Osteoblast (primary cell): ENCODE results near the gene LHX6. TPM values are rescaled to one million over a fixed set of nuclear protein-coding genes. Genes with fewer than 3 reads are reported as not detected.

Experiments
- DNase-seq: peaks from one replicate; pipeline ENCODE4 v3.0.0; 2011; ENCODE audit warnings: low spot score, mixed read lengths; ENCODE audit not compliant: insufficient read length; ENCODE audit errors: missing footprints
- H2AFZ ChIP-seq: 2 replicates; pipeline ENCODE4 v1.6.0; 2011; ENCODE audit warnings: mild to moderate bottlenecking, low read length
- H3K27ac ChIP-seq: 2 replicates; pipeline ENCODE4 v1.5.1; 2011; ENCODE audit warnings: mild to moderate bottlenecking, low read depth, low read length, moderate library complexity
- H3K27me3 ChIP-seq: 2 replicates; pipeline ENCODE4 v1.6.0; 2012; ENCODE audit warnings: mild to moderate bottlenecking, control low read depth, inconsistent platforms, low read length, moderate library complexity; ENCODE audit not compliant: insufficient read depth
- H3K36me3 ChIP-seq: 2 replicates; pipeline ENCODE4 v1.5.1; 2011; ENCODE audit warnings: mild to moderate bottlenecking, low read length, control low read depth, moderate library complexity; ENCODE audit not compliant: insufficient read depth
- H3K4me1 ChIP-seq: 2 replicates; pipeline ENCODE4 v1.5.1; 2011; ENCODE audit warnings: mild to moderate bottlenecking, low read length, control low read depth, moderate library complexity; ENCODE audit not compliant: insufficient read depth
- H3K4me2 ChIP-seq: 2 replicates; pipeline ENCODE4 v1.6.0; 2011; ENCODE audit warnings: mild to moderate bottlenecking, low read length; ENCODE audit not compliant: insufficient read depth
- H3K4me3 ChIP-seq: fragments of 200-600 bp; sonication (generic); 3 replicates; pipeline ENCODE4 v1.5.1; 2012; ENCODE audit warnings: mild to moderate bottlenecking, low read length, inconsistent platforms; ENCODE audit not compliant: insufficient read depth
- H3K79me2 ChIP-seq: 2 replicates; pipeline ENCODE4 v1.6.0; 2012; ENCODE audit warnings: mild to moderate bottlenecking, low read length, control low read depth, inconsistent platforms; ENCODE audit not compliant: insufficient read depth
- H3K9me3 ChIP-seq: 2 replicates; pipeline ENCODE4 v1.5.1; 2011; ENCODE audit warnings: low read depth, low read length, control low read depth
- H4K20me1 ChIP-seq: 2 replicates; pipeline ENCODE4 v1.6.0; 2012; ENCODE audit warnings: mild to moderate bottlenecking, low read length, control low read depth; ENCODE audit not compliant: insufficient read depth
- total RNA-seq: library from RNA; depleted of rRNA; stranded (reverse); fragments of >200 nt; gene quantifications from 2 replicates; pipeline ENCODE4 v1.2.3, GENCODE V29; 2012
- TF ChIP-seq, protein P1 (sequence below): IDR thresholded peaks from 2 replicates; pipeline ENCODE4 v1.5.1; 2011; ENCODE audit warnings: mild to moderate bottlenecking, low read depth, low read length, moderate library complexity; ENCODE audit errors: extremely low read depth

The LHX6 gene
- total RNA-seq, 1 donor: not detected

GRCh38 chr9:122221183-122221811 is 7.5 kb downstream of the LHX6 start:
- Histone ChIP-seq H4K20me1 (no peaks in the 10 kb centered on the region), H3K79me2 (no peaks in the 10 kb centered on the region), H3K4me2 (no peak overlapping the region), H3K27me3 (peaks cover 92% of the 10 kb centered on the region), H3K27ac (no peak overlapping the region), H3K9me3 (no peaks in the 10 kb centered on the region), H3K4me3 (no peak overlapping the region), H3K36me3 (no peaks in the 10 kb centered on the region), H3K4me1 (peaks cover 11% of the 10 kb centered on the region), H2AFZ (no peak overlapping the region)
- TF ChIP-seq, protein P1, sequence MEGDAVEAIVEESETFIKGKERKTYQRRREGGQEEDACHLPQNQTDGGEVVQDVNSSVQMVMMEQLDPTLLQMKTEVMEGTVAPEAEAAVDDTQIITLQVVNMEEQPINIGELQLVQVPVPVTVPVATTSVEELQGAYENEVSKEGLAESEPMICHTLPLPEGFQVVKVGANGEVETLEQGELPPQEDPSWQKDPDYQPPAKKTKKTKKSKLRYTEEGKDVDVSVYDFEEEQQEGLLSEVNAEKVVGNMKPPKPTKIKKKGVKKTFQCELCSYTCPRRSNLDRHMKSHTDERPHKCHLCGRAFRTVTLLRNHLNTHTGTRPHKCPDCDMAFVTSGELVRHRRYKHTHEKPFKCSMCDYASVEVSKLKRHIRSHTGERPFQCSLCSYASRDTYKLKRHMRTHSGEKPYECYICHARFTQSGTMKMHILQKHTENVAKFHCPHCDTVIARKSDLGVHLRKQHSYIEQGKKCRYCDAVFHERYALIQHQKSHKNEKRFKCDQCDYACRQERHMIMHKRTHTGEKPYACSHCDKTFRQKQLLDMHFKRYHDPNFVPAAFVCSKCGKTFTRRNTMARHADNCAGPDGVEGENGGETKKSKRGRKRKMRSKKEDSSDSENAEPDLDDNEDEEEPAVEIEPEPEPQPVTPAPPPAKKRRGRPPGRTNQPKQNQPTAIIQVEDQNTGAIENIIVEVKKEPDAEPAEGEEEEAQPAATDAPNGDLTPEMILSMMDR: no peak
- peak; percentile 82 for DNase-seq

DNA sequence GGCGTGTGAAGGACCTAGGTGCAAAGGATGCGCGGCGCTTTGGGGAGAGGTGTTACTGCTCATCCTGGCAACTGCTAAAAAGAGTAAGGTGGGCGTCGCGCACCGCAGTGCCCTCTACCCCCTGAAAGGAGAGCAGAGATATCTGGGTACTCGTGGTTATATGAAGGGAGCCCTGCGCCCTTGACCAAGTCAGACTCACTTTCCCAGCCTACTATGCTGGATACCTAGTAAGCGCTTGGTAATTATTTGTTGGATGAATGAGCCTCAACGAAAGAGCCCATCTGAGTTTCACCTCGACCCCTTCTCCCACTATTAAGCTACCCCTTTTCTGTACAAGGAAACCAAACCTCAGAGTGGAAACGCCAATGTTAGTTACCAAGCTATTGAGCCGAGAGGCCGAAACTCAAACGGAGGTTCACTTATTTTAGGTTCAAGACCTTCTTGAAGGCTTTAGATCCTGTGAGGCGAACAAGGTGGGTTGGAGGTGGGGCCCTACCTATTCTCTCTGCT is 8.0 kb downstream of the LHX6 start:
- H3K4me2 ChIP-seq: no peak overlapping the region
- no peak overlapping the region for H3K27ac ChIP-seq
- peaks cover 92% of the 10 kb centered on the region for H3K27me3 ChIP-seq

DNA sequence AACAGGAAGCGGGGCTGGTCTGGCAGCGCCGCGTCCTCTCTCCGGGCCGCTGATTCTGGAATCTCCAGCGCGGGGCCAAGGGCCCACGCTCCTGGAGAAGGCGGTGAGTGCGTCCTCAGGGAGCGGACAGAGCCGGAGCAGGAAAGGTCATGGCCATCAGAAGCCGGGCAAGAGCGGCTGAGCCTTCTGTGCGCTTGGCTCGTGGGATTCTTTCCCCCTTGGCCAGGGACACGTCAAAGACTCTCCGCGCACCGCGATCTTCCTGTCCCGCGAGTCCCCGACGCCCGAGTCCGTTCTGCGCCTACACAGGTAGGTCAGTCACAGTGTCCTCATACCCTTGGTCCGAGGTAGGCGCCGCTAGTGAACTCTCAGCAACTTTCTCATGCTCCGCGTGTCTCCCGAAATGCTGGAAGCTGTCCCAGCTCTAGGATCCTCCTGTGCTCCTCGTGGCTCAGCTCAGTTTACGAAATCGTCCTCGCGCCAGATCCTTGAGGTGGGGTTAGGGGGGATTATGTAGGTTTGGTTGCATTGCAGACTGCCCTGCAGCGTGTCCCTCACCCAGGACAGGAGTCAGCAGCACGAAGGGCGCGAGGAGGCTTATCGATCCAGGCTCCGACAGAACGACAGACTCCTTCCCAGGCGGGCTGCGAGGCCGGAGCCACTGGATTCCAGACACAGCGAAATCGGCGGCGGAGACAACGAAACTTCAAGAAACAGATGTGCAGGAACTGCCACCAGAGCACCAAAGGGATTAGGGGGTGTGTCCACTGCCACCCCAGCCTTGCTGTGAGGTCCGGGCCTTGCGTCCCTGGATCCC is 8.7 kb downstream of the LHX6 start:
- H3K36me3 ChIP-seq: no peaks in the 10 kb centered on the region
- H3K4me1 ChIP-seq: peaks cover 11% of the 10 kb centered on the region
- H4K20me1 ChIP-seq: no peaks in the 10 kb centered on the region
- peak overlapping the region; percentile 67 for H3K4me2 ChIP-seq
- H3K27me3 ChIP-seq: peaks cover 92% of the 10 kb centered on the region
- no peak overlapping the region for H2AFZ ChIP-seq
- TF ChIP-seq, protein P1: no peak
- DNase-seq: peak; percentile 91
- peak overlapping the region; percentile 55 for H3K4me3 ChIP-seq
- H3K27ac ChIP-seq: no peak overlapping the region
- H3K79me2 ChIP-seq: no peaks in the 10 kb centered on the region
- H3K9me3 ChIP-seq: no peaks in the 10 kb centered on the region

More for the DNA sequence above, 8.0 kb downstream of the LHX6 start:
- H3K4me1 ChIP-seq: peaks cover 11% of the 10 kb centered on the region
- no peaks in the 10 kb centered on the region for H4K20me1 ChIP-seq
- no peaks in the 10 kb centered on the region for H3K9me3 ChIP-seq
- H3K79me2 ChIP-seq: no peaks in the 10 kb centered on the region
- TF ChIP-seq, protein P1: no peak
- no peak overlapping the region for H2AFZ ChIP-seq
- peak; percentile 80 for DNase-seq
- no peak overlapping the region for H3K4me3 ChIP-seq
- no peaks in the 10 kb centered on the region for H3K36me3 ChIP-seq
